Activated T-cell treated with anti-CD3 and anti-CD28 coated beads for 24 hours (primary cell): ENCODE data around the gene WNT7B.

Experiments
- DNase-seq: peaks from one replicate; pipeline ENCODE4 v3.0.0-alpha.2; 2020; ENCODE audit warnings: low read depth

The WNT7B gene

GRCh38 chr22:45953178-45953577 is 23.8 kb downstream of the WNT7B start:
- no peak for DNase-seq

- no peak for DNase-seq
These were observed 24.4 kb downstream of the WNT7B start for GRCh38 chr22:45952553-45952952.

DNA sequence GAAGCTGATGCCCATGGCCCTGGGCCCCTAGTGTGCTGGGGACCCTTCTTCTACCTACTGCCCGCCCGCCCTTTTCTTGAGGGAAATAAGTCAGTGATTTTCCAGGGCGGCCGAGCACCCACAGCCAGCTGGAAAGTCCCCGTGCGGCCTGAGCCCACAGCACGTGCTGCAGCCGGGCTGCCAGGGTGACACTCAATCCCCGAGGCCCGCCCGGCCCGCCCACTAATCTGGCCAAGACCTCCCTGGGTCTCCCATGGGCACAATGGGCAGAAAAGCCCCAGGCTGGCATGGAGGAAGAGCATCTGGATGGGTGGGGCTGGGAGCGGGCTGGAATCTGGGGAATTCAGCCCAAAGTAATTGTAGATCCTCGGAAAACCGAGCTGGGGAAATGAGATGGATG is 24.8 kb downstream of the WNT7B start:
- no peak for DNase-seq

GRCh38 chr22:45949891-45950290 is 27.1 kb downstream of the WNT7B start:
- no peak for DNase-seq

DNA sequence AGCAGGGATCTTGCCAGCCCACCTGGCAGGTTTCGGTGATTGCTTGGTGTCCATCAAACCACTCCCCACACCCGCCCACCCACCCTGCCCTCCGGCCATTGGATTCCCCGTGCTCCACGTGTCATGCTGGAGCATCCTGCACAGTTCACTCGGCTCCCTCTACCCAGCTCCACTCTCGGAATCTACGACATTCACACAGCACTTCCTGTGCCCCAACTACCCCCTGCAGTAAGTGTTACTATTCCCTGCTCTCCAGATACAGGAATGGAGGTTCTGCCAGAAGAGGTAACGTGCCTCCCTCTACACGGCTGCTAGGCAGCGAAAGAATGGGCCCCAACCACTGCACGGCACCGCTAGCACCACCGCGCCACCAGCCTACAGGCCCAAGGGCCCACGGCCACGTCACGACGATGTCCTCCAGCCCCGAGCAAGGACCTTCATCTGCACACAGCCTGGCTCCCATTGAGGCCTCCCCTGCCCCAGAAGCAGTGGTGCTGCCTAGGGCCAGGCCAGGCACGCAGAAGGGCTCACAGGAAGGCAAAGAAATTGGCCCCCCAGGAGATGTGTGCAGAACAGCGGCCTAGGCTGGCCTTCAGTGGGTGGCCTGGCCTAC is 27.6 kb downstream of the WNT7B start:
- DNase-seq = no peak

DNA sequence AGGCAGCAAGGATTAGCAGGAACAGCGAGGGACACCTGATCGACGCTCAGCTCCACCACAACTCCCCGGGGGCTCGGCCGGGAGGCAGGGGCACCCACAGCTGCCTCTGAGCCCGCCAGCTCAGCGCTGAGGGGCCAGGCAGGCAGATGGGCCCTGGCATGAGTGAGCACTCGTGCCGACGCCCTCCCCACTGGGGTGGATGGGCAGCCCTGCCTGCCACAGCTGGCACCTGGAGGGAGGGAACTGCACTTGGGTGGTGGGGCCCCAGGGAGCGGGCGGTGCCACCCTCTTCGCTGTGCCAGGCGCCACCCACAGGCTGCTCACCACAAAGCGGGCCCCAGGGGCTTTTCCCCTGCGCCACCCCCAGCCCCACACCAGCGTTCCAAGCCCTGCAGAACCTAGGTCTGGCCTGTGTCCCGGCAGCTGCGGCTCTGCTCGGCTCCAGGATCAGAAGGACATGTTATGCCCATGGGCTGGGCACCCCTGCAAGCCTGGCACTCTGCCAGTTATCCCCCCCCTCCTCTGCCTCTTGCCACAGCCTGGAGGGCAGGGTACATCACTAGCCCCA is 28.8 kb downstream of the WNT7B start:
- no peak for DNase-seq

DNA sequence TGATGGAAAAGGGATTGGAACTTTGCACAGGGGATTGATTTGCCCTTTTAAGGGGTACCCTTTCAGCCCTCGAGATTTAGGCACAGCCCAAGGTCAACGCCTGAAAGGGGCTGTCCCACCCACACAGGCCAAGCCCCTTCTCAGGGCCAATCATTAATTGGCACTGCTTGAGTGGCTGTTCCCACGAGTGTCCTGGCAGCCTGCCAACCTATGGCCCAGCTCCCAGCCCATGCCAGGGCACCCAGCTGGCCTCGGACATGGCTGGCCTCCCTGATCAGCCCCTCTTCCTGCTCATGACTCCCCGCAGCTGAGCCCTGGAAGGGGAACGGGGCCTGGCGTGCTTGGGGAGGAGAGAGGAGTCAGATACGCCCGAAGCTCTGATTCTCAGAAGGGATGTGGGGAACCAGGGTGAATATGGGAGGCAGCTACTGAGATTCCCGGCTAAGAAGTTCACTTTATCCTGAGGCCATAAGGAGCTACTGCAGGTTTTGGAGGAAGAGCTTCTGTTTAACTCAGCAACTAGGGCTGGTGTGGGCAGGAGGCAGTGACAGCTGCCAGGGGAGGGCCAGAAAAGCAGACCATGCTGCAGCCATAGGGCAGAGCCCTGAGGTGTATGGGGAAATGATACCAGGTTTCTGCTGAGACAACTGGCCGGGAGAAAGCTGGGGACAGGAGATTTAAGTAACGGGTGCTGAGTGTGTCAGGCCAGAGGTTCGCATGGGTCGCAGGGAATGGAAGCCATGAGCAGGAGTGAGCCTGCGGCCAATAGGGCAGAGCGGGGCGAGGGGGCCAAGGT is 30.0 kb downstream of the WNT7B start:
- no peak for DNase-seq

GRCh38 chr22:45945621-45946106 is 31.3 kb downstream of the WNT7B start:
- DNase-seq = no peak

DNA sequence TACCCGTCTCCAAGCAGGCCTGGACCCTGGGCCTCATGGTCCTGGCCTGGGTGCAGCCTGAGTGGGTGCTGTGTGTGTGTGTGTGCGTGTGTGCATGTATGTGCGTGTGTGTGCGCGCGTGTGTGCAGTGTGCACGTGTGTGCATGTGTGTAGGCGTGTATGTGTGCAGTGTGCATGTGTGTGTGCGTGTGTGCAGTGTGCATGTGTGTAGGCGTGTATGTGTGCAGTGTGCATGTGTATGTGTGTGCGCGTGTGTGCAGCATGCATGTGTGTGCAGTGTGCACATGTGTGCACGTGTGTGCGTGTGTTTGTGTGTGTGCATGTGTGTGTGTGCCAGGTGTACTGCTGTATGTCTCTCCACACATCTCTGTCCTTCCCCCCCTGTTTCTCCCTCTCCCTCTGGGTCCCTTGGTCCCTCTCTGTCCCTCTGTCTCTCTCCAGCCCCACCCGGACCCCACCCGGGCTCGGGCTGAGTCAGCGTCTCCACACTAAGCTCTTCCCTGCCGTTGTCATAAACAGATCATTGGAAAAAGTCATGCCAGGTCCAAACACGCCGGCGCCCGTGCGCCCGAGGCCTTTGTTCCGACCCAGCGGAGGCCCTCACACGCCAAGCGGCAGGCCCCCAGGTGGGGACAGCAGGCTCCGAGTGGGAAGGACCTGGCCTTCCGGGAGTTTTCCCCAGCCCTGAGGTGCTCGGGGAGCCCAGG is 34.0 kb downstream of the WNT7B start:
- DNase-seq = no peak

DNA sequence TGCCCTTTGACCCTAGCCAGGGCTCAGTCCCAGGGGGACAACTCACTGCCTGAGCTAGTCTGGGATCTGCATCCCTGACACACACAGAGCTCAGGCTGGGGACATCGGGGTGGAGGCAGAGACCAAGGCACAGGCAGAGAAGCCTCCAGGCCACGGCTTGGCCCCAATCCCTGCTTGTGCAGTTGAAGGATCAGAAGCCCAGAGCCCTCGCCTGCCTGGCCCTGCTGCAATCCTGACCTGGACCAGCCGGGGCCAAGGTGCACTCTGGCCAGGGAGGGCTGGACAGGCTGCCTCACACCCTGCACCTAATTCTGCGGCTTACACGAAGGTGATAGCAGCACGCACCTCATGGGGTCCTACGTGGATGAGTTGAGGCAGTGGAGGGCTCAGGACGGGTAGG is 34.6 kb downstream of the WNT7B start:
- DNase-seq = no peak

- DNase-seq = no peak
These were observed 38.0 kb downstream of the WNT7B start for GRCh38 chr22:45938913-45939312.

- DNase-seq = no peak
These were observed 39.0 kb downstream of the WNT7B start for GRCh38 chr22:45937960-45938359.

- DNase-seq = no peak
These were observed 41.4 kb downstream of the WNT7B start for GRCh38 chr22:45935573-45935972.

GRCh38 chr22:45934659-45935341 is 42.2 kb downstream of the WNT7B start:
- no peak for DNase-seq

GRCh38 chr22:45934168-45934564 is 42.8 kb downstream of the WNT7B start:
- DNase-seq = no peak

DNA sequence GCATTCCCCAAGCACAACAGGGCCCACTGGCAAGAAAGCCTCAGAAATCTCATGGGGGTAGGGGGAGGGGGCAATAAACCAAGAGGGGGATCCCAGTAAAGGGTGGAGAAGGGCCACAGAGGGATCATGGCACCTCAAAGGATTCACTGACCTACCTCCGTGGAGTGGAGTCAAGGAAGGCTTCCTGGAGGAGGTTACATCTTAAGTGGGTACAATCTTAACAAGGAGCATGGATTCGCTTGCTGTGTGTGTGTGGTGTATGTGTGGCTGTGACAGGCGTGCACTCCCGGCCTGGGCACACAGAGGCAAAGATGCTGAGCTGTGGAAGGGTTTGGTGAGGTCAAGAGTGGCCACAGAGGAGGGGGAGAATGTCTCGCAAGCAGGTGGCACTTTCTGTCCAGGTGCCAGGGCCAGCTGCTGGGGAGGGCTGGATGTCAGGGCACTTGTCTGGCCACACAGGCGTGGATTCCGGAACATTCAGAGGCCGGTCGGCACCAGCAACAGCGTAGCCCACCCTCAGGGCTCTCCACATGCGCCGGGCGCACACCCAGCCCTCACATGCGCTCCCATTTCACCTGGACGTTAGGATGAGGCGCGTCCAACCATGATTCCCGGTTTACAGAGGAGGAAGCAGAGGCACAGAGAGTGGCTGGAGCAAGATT is 43.3 kb downstream of the WNT7B start:
- DNase-seq = no peak

DNA sequence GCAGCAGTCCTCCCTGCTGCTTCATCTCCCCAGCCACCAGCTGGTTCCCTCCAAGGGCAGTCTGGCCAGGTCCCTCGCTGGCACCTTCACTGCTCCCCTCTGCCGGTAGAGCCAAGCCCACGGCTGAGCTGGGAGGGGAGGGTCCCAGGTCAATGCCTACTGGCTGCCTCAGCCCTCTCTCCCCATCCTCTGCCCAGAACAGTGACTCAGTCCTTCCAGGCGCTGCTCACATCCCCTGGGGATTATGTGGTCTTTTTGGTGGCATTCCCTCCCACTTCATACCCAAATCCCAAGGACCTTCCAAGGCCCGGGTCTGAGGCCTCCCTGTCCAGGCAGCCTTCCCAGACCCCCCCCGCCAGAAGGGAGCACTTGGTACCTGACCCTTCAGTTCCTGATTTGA is 44.9 kb downstream of the WNT7B start:
- no peak for DNase-seq

DNA sequence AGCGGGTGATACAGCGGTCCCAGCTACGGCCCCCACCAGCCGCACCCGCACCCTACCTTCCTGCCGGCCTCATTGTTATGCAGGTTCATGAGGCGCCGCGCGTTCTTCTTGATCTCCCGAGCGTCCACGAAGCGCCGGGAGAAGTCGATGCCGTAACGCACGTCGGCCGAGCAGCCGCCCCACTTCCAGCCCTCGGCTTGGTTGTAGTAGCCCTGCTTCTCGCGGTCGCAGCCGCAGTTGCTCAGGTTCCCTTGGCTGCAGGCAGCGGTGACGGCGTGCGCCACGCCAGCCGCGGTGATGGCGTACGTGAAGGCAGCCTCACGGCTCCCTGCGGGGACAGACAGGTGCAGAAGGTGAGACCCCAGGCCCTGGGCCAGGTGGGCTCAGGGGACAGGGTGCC is 45.9 kb downstream of the WNT7B start:
- no peak for DNase-seq

- no peak for DNase-seq
These were observed 46.6 kb downstream of the WNT7B start for GRCh38 chr22:45930324-45930723.

DNA sequence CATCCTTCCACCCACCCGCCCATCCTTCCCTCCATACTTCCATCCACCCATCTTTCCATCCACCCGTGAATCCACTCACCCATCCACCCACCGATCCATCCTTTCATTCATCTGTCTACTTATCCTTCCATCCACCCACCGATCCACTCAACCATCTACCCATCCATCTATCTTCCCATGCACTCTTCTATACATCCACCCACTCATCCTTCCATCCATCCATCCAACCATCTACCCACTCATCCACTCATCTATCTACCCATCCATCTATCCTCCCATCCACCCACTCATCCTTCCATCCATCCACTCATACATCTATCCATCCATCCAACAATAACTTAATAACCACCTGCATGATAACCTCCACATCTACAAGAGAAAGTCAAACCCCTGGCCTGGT is 47.3 kb downstream of the WNT7B start:
- DNase-seq = no peak

- no peak for DNase-seq
These were observed 48.1 kb downstream of the WNT7B start for GRCh38 chr22:45928726-45929368.
